H1 (cell line): ENCODE data around the gene HGFAC. TPM values are rescaled to one million over a fixed set of nuclear protein-coding genes. Genes with fewer than 3 reads are reported as not detected.

Source experiments
- CTCF ChIA-PET: fragments of 300-600 bp; sonication (Branson Sonifier 250); formaldehyde crosslinking; loops from one replicate; lab custom pipeline; 2021; ENCODE audit not compliant: partially characterized antibody; lab: Charles Lee
- POLR2A ChIA-PET: fragments of 300-600 bp; sonication (Branson Sonifier 250); formaldehyde crosslinking; loops from one replicate; lab custom pipeline; 2021; ENCODE audit warnings: inconsistent platforms; ENCODE audit not compliant: partially characterized antibody; lab: Charles Lee
- DNase-seq, 2 experiments: peaks; one replicate each; pipeline versions ENCODE4 v3.0.0 to v3.0.0-alpha.2; 2010 to 2022; ENCODE audit warnings: low spot score in 2 of 2, low read depth in 1 of 2, mixed read lengths in 1 of 2
- FAIRE-seq: peaks from 2 replicates; lab custom pipeline; 2011; peaks lifted over from hg19 to GRCh38; lab: Jason Lieb, UNC
- H2AFZ ChIP-seq: 2 replicates; pipeline ENCODE4 v1.8.1; 2012; ENCODE audit warnings: low read length, inconsistent platforms
- H2AK5ac ChIP-seq: 2 replicates; pipeline ENCODE4 v1.6.1; 2013; ENCODE audit warnings: low read depth, low read length
- H2BK120ac ChIP-seq: replicated peaks from 2 replicates; pipeline ENCODE3; 2013; ENCODE audit warnings: low read depth, low read length, inconsistent platforms
- H2BK12ac ChIP-seq: 2 replicates; pipeline ENCODE4 v1.6.1; 2013; ENCODE audit warnings: low read depth, low read length
- H2BK15ac ChIP-seq: 2 replicates; pipeline ENCODE4 v1.6.1; 2013; ENCODE audit warnings: low read length
- H2BK20ac ChIP-seq: 2 replicates; pipeline ENCODE4 v1.6.1; 2013; ENCODE audit warnings: low read length
- H2BK5ac ChIP-seq: 2 replicates; pipeline ENCODE4 v1.6.1; 2013; ENCODE audit warnings: low read depth, low read length
- H3K14ac ChIP-seq: 2 replicates; pipeline ENCODE4 v1.6.1; 2013; ENCODE audit warnings: inconsistent platforms; ENCODE audit not compliant: insufficient read length
- H3K18ac ChIP-seq: 2 replicates; pipeline ENCODE4 v1.6.1; 2013; ENCODE audit warnings: low read length; ENCODE audit errors: extremely low read depth
- H3K23ac ChIP-seq: 2 replicates; pipeline ENCODE4 v1.6.1; 2013; ENCODE audit warnings: inconsistent platforms; ENCODE audit not compliant: insufficient read length
- H3K23me2 ChIP-seq: 2 replicates; pipeline ENCODE4 v1.6.1; 2013; ENCODE audit warnings: low read depth, low read length
- H3K27ac ChIP-seq: 2 replicates; pipeline ENCODE4 v1.6.1; 2011; ENCODE audit warnings: low read depth, low read length, inconsistent platforms
- H3K27me3 ChIP-seq, 4 experiments: replicated peaks in 1 of 4; 1 replicate in 1 of 4; 2 replicates in 3 of 4; pipeline versions ENCODE4 v1.6.1 to v1.8.1; 2011 to 2013; ENCODE audit warnings: low read length in 3 of 4, mild to moderate bottlenecking in 3 of 4, inconsistent platforms in 2 of 4, mixed read lengths in 2 of 4, moderate library complexity in 1 of 4; ENCODE audit not compliant: control insufficient read depth in 3 of 4, insufficient read depth in 3 of 4; ENCODE audit errors: extremely low read depth in 1 of 4
- H3K36me3 ChIP-seq, 4 experiments: 2 replicates each; pipeline versions ENCODE4 v1.6.1 to v1.8.1; 2011 to 2013; ENCODE audit warnings: mild to moderate bottlenecking in 4 of 4, low read length in 3 of 4, moderate library complexity in 2 of 4, control low read depth in 1 of 4, inconsistent platforms in 1 of 4; ENCODE audit not compliant: insufficient read depth in 4 of 4, control insufficient read depth in 2 of 4
- H3K4ac ChIP-seq: replicated peaks from 2 replicates; pipeline ENCODE3; 2013; ENCODE audit warnings: low read length, low read depth, mixed read lengths, inconsistent platforms; ENCODE audit not compliant: insufficient read length
- H3K4me1 ChIP-seq, 4 experiments: replicated peaks in 1 of 4; 1 replicate in 1 of 4; 2 replicates in 3 of 4; pipeline versions ENCODE4 v1.6.1 to v1.8.1; 2011 to 2013; ENCODE audit warnings: low read length in 3 of 4, inconsistent platforms in 2 of 4, mixed read lengths in 1 of 4; ENCODE audit not compliant: insufficient read depth in 4 of 4, control insufficient read depth in 3 of 4
- H3K4me2 ChIP-seq, 2 experiments: 2 replicates each; pipeline versions ENCODE4 v1.6.1 to v1.8.1; 2011 to 2013; ENCODE audit warnings: low read depth in 2 of 2, low read length in 2 of 2, control low read depth in 1 of 2, inconsistent platforms in 1 of 2, mild to moderate bottlenecking in 1 of 2; ENCODE audit not compliant: insufficient read depth in 1 of 2
- H3K4me3 ChIP-seq, 4 experiments: fragments of 200-600, 300-600 bp in 1 of 4; sonication (generic), shearing (Covaris generic), sonication (Bioruptor Twin) in 1 of 4; 2 replicates each; pipeline versions ENCODE4 v1.5.1 to v1.8.1; 2011 to 2016; ENCODE audit warnings: low read length in 4 of 4, low read depth in 3 of 4, control low read depth in 2 of 4, inconsistent platforms in 2 of 4, mild to moderate bottlenecking in 2 of 4, mixed read lengths in 1 of 4, moderate library complexity in 1 of 4; ENCODE audit not compliant: insufficient read depth in 2 of 4; ENCODE audit errors: extremely low read depth in 1 of 4
- H3K56ac ChIP-seq: replicated peaks from 2 replicates; pipeline ENCODE3; 2013; ENCODE audit warnings: low read depth, mild to moderate bottlenecking, mixed read lengths, low read length, inconsistent platforms; ENCODE audit not compliant: insufficient read length
- H3K79me1 ChIP-seq: 2 replicates; pipeline ENCODE4 v1.6.1; 2013; ENCODE audit warnings: low read depth, low read length, control low read depth
- H3K79me2 ChIP-seq, 2 experiments: 2 replicates each; pipeline versions ENCODE4 v1.6.1 to v1.8.1; 2012 to 2013; ENCODE audit warnings: low read length in 2 of 2, mild to moderate bottlenecking in 2 of 2, inconsistent platforms in 1 of 2; ENCODE audit not compliant: insufficient read depth in 2 of 2, control insufficient read depth in 1 of 2
- H3K9ac ChIP-seq, 4 experiments: replicated peaks in 1 of 4; 1 replicate in 1 of 4; 2 replicates in 3 of 4; pipeline versions ENCODE4 v1.6.1 to v1.8.1; 2011 to 2013; ENCODE audit warnings: low read depth in 3 of 4, low read length in 3 of 4, control low read depth in 2 of 4, mild to moderate bottlenecking in 2 of 4, moderate library complexity in 2 of 4, inconsistent platforms in 1 of 4; ENCODE audit errors: extremely low read depth in 1 of 4
- H3K9me3 ChIP-seq, 2 experiments: 2 replicates each; pipeline versions ENCODE4 v1.6.1 to v1.8.1; 2012 to 2013; ENCODE audit warnings: mild to moderate bottlenecking in 2 of 2, moderate library complexity in 2 of 2, control low read depth in 1 of 2, inconsistent platforms in 1 of 2, low read depth in 1 of 2, low read length in 1 of 2, mixed read lengths in 1 of 2; ENCODE audit not compliant: insufficient read depth in 2 of 2
- H4K20me1 ChIP-seq, 2 experiments: replicated peaks in 1 of 2; 2 replicates each; pipeline versions ENCODE3 to v1.8.1; 2011 to 2013; ENCODE audit warnings: inconsistent platforms in 2 of 2, low read length in 2 of 2, mild to moderate bottlenecking in 1 of 2; ENCODE audit not compliant: insufficient read depth in 2 of 2, control insufficient read depth in 1 of 2
- H4K5ac ChIP-seq: 2 replicates; pipeline ENCODE4 v1.6.1; 2013; ENCODE audit warnings: low read length, low read depth, mixed read lengths, inconsistent platforms; ENCODE audit not compliant: insufficient read length
- H4K8ac ChIP-seq: 2 replicates; pipeline ENCODE4 v1.8.0; 2013; ENCODE audit warnings: mild to moderate bottlenecking, moderate library complexity, low read length, inconsistent platforms; ENCODE audit not compliant: insufficient read depth; ENCODE audit errors: extremely low read depth
- H4K91ac ChIP-seq: replicated peaks from 2 replicates; pipeline ENCODE3; 2013; ENCODE audit warnings: low read length, mixed read lengths, inconsistent platforms; ENCODE audit not compliant: insufficient read length
- ATF2 ChIP-seq: IDR thresholded peaks from 2 replicates; pipeline ENCODE4 v1.6.1; 2012; ENCODE audit warnings: low read length, inconsistent platforms
- CBX5 ChIP-seq: fragments of 300-800, 300-1000 bp; sonication (generic); IDR thresholded peaks from 2 replicates; pipeline ENCODE4 v1.7.1; 2016; ENCODE audit warnings: antibody characterized with exemption, low read length, low read depth
- CEBPB ChIP-seq: IDR thresholded peaks from 2 replicates; pipeline ENCODE4 v1.6.1; 2012; ENCODE audit warnings: low read depth, low read length
- GABPA ChIP-seq: IDR thresholded peaks from 2 replicates; pipeline ENCODE4 v1.6.1; 2011; ENCODE audit warnings: mild to moderate bottlenecking, low read length, moderate library complexity, borderline replicate concordance; ENCODE audit not compliant: insufficient read depth
- HDAC6 ChIP-seq: IDR thresholded peaks from one replicate; pipeline ENCODE4 v1.7.1; 2012; ENCODE audit warnings: low read depth, mild to moderate bottlenecking, inconsistent platforms, low read length, moderate library complexity
- KDM4A ChIP-seq: IDR thresholded peaks from one replicate; pipeline ENCODE4 v1.7.1; 2012; ENCODE audit warnings: low read depth, mild to moderate bottlenecking, moderate library complexity, low read length, inconsistent platforms; ENCODE audit not compliant: severe bottlenecking
- KDM5A ChIP-seq: fragments of 200-600 bp; IDR thresholded peaks from 2 replicates; pipeline ENCODE4 v1.7.1; 2012; ENCODE audit warnings: mild to moderate bottlenecking, low read length, inconsistent platforms, mixed read lengths
- MAFK ChIP-seq: IDR thresholded peaks from 2 replicates; pipeline ENCODE4 v1.6.1; 2012; ENCODE audit warnings: low read depth, mild to moderate bottlenecking, improper control_type of control experiment, low read length
- POLR2AphosphoS5 ChIP-seq: IDR thresholded peaks from 2 replicates; pipeline ENCODE4 v1.6.1; 2011; ENCODE audit warnings: low read depth, low read length
- POU5F1 ChIP-seq: IDR thresholded peaks from 2 replicates; pipeline ENCODE4 v1.6.1; 2011; ENCODE audit warnings: low read depth, mild to moderate bottlenecking, low read length, moderate library complexity
- TCF12 ChIP-seq: IDR thresholded peaks from 2 replicates; pipeline ENCODE4 v1.6.1; 2011; ENCODE audit warnings: low read depth, mild to moderate bottlenecking, low read length
- WGBS, 2 experiments: shearing (Covaris generic) in 1 of 2; methylation state at CpG; one replicate each; pipeline versions ENCODE4 v1.1.6 to v1.1.7; 2013 to 2015; ENCODE audit warnings: low lambda C conversion rate in 2 of 2, mixed read lengths in 2 of 2, inconsistent platforms in 1 of 2, low coverage in 1 of 2, missing lambda C conversion rate in 1 of 2; ENCODE audit not compliant: insufficient replicate concordance in 2 of 2, insufficient coverage in 1 of 2, insufficient read length in 1 of 2; ENCODE audit errors: extremely low coverage in 1 of 2, missing lambda C conversion rate in 1 of 2; 5-methylcytosine and 5-hydroxymethylcytosine counted together
- polyA plus RNA-seq, 7 experiments: library from polyadenylated mRNA; depleted of rRNA in 3 of 7; stranded (reverse) in 5 of 7; unstranded in 2 of 7; fragments of >200 nt in 5 of 7; fragments of 200-250 nt in 2 of 7; gene quantifications; 1 replicate in 5 of 7; 2 replicates in 1 of 7; 4 replicates in 1 of 7; pipeline versions ENCODE4 v1.2.1 to v1.2.3, GENCODE V29; 2011 to 2013; ENCODE audit warnings: missing spikeins in 2 of 7, mixed read lengths in 2 of 7
- total RNA-seq: library from RNA; stranded (reverse); fragmentation: NEBNext Ultra II Directional; extraction: Animal tissue kit (Norgen Biotek cat#: 25700); gene quantifications from 2 replicates; pipeline ENCODE4 v1.2.1, GENCODE V29; 2021

HGFAC gene
- total and polyA plus RNA-seq, 2 of the 8 experiments (the other 6 are each of a cell fraction or from before 2014, with no cell fraction given), result 0.14 to 0.15 TPM

- no peak overlapping the region for H2BK120ac ChIP-seq
- no peak overlapping the region for H3K4me2 ChIP-seq
- H2BK15ac ChIP-seq, result no peak overlapping the region
- no peak overlapping the region for H3K23ac ChIP-seq
- peaks cover 0 to 5% of the 10 kb centered on the region in 2 experiments for H4K20me1 ChIP-seq
- no peaks in the 10 kb centered on the region for H3K23me2 ChIP-seq
- H3K14ac ChIP-seq, result no peak overlapping the region
- WGBS, 2 experiments, result 91% methylated on average over 14 of the region's 22 CpGs; no CpG with 5 or more reads in 1 of the 2 experiments
- H4K5ac ChIP-seq, result no peak overlapping the region
- H4K91ac ChIP-seq, result peak overlapping the region; percentile 65
- H3K18ac ChIP-seq, result no peak overlapping the region
- H3K27ac ChIP-seq, result no peak overlapping the region
- FAIRE-seq, result no peak
- peaks cover 0 to 5% (median 2%) of the 10 kb centered on the region in 4 experiments; a peak in 3 of 7 replicates for H3K4me1 ChIP-seq
- no peak overlapping the region for H2AK5ac ChIP-seq
- H3K9me3 ChIP-seq, result no peaks in the 10 kb centered on the region
- no peak overlapping the region for H3K56ac ChIP-seq
- no peak for DNase-seq
- ChIA-PET POLR2A (interaction anchor here (0.6 to 2.4 kb wide), 3 partner anchors 15 to 100 kb away, joined by 3 to 5 read pairs (median 3); no protein-coding TSS in a partner anchor), CTCF (interaction anchor here (0.6 to 11.6 kb wide), 13 partner anchors 7 to 441 kb away, joined by 3 to 152 read pairs (median 10); no protein-coding TSS in a partner anchor)
- no peak overlapping the region for H2AFZ ChIP-seq
- H3K36me3 ChIP-seq, result no peaks in the 10 kb centered on the region
- no peak overlapping the region for H3K9ac ChIP-seq
- H3K79me2 ChIP-seq, result no peaks in the 10 kb centered on the region
- H2BK5ac ChIP-seq, result 0 out of 2 replicates have a peak overlapping the region, but pooled peaks have one; percentile 66
- no peaks in the 10 kb centered on the region; a peak in 1 of 7 replicates for H3K27me3 ChIP-seq
- H2BK20ac ChIP-seq, result no peak overlapping the region
- H3K4ac ChIP-seq, result no peak overlapping the region
- H3K4me3 ChIP-seq, result no peak overlapping the region
- no peaks in the 10 kb centered on the region for H3K79me1 ChIP-seq
- H2BK12ac ChIP-seq, result no peak overlapping the region
- no peak overlapping the region; the same call in 1 of the 2 replicates for H4K8ac ChIP-seq
- TF ChIP-seq ATF2 (no peak), TCF12 (no peak), CEBPB (no peak), POLR2AphosphoS5 (no peak), GABPA (no peak), KDM5A (no peak), KDM4A (no peak), MAFK (no peak), HDAC6 (no peak), POU5F1 (no peak), CBX5 (no peak)
These were observed 5.5 kb upstream of the HGFAC start for GRCh38 chr4:3436048-3436797.
